ENCODE data around the gene PLPP4.
A peak's percentile ranks its signal among the peaks of the same experiment; 100 is the strongest.
"Not testable (repeated sequence)": the region's sequence is repeated elsewhere in the genome, so short reads cannot be mapped to it uniquely, and the experiment has no call there.

The PLPP4 gene

DNA sequence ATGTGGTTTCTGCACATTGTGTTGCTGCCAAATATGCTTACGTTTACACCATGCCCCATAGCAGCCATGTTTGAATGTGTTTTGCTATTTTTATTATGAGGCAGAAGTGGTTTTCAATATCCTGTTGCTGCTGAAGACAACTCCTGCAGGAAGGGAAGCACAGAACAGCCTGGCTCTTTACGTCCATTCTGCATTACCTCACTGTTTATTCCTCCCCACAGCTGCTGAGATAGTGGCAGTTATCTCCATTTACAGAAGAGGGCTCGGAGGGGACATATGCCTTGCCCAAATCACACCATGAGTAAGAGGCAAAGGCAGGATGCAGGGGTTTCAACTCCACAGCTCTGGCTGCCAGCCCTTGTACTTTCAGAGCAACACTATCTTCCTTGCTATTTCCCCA is 35.3 kb downstream of the PLPP4 start:
- DNase-seq: no peak

DNA sequence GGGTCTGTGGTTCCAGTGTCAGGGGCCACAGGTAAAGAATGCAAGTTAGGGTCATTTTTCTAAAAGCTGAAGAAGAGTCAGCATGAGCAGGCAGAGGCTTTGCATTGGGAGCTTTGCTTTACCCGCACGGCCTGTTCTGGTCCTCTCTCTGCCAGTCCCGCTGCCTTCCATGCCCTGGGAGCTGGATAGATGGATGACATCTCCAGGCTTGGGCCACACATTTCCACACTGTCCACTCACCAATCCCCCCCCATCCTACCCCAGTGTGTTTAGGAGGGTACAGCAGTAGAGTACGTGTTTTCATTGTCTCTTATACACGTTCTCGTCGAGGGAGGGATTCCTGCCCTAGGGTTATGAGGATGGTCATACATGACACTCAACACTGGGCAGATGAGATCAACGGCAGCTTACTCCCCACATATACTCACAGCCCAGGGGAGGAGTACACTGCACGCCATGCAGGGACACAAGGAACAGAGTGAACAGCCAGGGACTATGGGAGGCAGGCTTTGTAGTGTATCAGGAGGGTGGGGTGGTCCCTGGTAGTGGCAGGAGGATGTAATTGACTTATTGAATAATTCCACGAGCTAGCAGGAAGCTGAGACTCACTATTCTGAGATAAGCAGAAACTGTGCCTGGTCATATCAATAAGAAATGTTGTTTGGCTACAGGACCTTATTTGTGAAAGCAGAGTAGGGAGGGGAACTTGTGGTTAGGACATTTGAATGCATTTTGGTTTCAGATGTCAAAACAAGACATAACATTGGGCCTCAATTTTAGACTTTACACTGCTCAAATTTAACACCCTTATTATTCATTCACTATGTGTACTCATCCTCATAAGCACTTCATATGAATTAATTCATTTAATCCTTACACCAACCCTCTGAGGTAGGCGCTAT is 36.6 kb downstream of the PLPP4 start:
- no peak for DNase-seq

DNA sequence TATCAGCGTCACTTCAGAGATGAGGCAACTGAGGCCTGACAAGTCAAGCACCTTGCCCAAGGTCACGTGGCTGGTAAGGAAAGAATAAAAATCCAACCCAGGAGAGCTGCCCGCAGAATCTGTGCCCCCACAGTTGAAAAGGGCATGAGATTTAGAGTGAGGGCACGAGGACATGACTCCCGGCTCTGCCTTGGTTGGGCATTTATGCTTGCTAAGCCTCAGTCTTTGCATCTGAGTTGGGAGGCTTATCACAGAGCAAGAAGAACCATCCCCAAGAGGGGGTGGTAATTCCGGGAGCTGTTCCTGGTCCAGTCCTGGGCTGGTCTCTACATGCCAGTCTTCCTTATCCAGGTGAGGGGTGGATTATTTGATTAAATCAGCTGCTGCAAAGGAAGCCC is 37.3 kb downstream of the PLPP4 start:
- DNase-seq: no peak

DNA sequence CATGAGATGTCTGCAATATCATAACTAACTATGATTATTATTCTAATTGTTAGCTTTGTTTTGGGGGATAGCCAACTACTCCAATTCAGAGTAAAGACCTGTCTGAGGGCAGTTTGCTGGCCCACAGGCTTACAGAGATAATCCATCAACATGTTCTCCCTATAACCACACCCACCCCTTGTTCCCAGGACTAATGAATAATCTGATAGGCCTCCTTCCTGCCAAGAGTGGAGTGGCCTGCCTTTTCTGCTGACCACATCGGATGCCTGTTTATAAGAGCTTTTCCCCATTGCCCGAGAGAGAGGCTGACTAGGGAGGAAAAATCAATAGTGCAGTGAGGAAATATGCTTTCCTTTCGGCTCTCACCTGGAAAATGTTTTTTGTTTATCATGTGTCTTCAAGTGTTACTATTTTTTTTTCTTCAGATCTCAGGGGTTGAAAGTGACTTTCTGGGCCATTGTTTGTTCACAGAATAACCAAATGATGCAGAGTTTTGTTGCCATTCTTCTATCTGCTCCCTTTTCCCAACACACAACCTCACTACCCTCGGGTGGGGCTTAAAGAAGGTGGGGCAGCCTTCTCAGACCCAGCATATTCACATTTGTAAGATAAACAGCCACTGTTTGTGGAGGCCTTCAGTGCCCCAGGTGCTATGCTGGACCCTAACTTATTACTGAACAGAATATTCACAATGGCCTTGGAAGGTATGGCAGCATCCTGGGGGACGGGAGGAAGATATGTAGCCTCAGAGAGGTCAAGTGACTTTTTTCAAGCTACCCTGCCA is 38.4 kb downstream of the PLPP4 start:
- DNase-seq: no peak

DNA sequence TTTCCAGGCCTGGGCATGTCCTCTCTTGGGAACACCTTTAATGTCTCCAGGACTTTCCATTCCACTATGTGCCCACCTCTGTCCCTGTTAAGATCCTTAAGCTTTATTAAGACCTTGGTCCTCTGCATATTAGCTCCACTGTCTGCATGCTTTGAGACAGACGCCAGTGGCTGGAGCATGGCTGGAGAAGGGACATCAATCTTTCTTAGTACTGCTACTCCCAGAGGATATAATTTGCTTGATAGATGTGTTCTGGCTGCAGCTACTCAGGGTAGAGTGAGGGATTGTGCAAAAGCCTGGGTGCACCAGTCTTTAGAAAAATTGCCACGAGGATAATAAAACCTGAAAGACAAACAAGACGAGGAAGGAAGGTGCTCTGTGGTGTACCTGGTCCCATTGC is 42.9 kb downstream of the PLPP4 start:
- DNase-seq: no peak

DNA sequence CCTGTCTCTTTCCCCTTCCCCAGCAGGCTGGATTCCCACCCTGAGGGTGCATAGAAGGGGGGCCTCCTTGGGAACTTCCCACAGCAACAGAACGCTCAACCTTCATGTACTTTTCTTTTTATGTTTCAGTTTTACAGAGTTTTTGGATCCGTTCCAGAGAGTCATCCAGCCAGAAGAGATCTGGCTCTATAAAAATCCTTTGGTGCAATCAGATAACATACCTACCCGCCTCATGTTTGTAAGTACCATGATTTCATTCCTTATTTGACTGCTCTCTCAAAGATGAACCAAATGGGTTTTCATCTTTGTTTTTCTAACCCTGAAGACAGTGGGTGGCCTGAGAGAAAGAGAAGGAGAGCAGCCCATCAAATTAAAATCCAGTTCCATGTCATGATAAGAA is 46.7 kb downstream of the PLPP4 start:
- DNase-seq: no peak

DNA sequence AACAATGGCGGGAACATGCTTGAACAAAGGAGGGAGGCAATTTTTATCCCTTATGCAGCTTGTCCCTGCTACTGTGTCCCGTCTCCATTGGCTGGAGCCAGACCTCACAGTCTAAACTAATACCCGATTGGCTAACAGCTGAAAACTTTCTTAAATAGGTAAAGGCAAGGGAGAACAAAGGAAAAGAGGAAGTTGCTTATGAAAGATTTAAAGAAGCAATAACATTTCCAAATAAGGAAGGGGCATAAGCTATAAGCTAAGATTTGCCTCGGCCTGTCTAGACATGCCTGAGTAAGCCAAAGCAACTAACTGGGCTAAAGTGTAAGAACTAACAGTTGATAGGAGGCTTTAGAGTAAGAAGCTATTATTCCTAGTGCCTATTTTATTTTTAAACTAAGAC is 47.2 kb downstream of the PLPP4 start:
- DNase-seq: not testable (repeated sequence)

DNA sequence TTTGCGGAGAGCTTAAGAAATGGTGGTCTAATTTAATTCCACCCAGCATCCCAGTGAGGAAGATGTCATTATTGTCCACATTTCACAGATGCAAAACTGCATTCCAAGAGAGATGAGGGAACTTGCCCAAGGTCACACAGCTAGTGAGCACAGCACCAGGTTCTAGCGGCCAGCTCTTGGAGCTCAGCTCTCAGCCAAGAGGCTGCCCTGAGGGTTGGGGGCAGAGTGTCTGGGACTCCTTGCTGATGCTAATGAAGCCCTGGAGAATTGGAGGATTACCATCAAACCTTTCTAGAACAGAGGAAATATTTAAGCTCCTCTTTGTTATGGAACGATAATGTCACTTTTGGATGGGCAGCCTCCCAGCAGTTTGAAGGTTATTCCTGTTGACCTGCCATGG is 48.0 kb downstream of the PLPP4 start:
- DNase-seq: no peak

DNA sequence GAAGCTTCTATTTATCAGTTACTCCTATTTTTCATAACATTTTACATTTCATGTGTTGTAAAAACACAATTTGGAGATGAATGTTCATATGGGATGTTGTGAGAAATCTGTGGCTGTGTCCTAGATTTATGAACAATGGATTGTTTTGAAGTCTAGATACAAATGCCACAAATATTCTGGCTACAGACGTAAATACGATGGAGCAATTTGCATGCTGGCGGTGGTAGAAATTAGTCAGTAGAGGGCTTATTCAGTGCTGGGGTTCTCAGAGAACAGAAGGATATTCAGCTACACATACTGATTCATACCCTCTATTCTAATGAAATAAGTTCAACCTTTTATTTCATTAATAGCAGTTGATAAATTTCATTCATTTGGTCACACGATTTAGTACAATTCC is 48.8 kb downstream of the PLPP4 start:
- DNase-seq: no peak

DNA sequence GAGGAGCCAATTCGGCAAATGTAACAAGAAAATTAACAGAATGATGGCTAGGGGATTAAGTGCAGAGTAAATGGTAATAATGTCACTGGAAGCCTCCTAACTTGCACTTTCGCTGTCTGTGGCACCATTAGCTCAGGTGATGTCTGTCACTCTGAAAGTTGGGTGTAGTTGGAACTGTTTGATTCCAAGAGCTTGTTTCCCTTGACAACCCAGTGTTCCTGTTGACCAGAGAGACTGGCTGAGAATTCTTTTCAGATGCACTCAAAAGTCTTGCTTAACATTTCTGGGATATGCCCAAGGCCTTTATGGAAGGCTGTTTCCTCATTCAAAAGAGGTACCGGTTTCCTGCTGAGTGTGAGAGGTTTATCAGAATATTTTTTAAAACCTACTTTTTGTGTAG is 49.6 kb downstream of the PLPP4 start:
- no peak for DNase-seq

DNA sequence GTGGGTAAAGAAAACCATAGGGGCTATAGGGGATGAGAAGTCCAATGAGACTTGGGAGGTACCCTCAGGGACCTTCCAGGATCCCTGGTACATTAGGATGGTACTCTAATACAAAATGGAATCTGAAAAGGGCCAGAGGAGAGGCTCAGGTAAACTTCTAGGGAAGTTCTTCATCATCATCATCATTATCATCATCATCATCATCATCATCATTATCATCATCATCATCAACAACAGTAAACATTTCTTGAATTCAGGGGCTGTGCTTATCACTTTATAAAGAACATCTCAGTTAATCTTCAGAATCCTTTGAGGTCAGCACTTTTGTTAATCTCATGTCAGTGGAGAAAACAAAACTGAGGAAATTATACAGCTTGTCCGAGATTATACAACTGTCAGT is 50.1 kb downstream of the PLPP4 start:
- no peak for DNase-seq

DNA sequence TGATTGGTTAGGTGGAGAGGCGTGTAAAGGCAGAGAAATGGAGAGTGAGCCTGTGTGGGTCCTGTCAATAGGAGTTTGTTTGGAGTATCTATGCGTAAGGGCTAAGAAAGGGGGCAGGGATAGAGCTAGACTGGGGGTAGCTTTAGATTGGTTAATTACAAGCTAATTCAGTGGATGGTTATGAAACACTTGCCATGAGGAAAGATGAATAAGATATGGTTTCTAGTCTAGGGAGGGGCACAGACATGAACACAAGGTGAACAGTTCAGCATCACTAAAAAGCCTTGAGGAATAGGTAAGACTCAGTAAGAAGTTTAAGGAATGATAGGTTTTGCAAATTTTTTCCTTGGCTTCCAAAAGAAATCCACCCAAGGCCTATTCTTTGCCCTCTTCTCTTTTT is 50.6 kb downstream of the PLPP4 start:
- DNase-seq: no peak

DNA sequence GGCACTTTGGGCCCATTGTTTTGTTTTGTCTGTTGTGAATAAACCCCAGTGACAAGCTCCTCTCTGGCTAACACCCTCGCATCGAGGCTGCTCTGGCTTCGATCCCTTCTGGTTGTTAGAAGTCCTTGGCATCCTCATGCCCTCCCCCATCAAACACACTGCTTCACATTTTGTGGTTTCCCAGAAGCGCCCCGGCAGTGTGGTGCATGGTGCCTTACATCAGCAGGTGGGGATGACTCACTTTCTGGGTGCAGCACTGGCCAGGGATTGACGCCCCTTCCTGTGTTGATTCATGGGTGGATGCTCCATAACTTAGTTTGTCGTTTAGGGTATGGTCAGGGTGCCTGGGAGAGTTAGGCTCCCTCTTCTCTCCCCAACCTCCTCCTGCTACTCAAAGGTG is 51.4 kb downstream of the PLPP4 start:
- DNase-seq: no peak

DNA sequence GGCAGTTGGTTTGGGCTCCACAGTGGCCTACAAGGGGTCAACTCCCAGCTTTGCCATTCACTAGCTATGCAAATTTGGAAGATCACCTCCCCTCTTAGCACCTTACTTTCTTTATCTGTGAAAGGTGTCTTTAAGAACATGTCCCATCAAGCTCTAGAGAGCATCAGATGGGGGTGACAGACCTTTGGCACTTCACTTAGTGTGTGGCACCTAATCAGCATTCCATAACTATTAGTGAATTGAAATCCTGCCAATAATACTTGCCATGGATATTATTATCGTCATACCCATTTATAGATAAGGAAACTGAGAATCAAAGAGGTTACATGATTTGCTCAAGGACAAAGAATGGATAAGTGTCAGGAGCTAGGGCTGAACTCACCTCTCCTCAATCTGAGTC is 51.9 kb downstream of the PLPP4 start:
- no peak for DNase-seq

DNA sequence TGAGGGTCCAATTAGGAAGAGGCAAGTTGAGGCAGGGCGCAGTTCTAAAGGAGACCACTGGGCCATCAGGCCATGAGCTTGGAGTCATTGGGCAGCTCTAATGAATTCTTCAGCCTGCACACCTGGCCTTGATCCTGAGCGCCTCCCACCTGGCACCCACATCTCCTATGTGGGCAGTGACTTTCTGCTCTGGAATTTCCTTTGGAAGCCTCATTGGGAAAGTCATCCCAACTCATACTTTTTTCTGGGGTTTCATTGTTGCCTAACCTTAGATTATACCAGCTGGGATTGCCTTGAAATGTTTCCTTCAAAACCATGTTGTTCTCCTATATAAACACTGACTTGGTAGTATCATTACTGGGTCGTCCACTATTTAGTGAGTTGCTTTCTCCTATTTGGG is 54.1 kb downstream of the PLPP4 start:
- no peak for DNase-seq

DNA sequence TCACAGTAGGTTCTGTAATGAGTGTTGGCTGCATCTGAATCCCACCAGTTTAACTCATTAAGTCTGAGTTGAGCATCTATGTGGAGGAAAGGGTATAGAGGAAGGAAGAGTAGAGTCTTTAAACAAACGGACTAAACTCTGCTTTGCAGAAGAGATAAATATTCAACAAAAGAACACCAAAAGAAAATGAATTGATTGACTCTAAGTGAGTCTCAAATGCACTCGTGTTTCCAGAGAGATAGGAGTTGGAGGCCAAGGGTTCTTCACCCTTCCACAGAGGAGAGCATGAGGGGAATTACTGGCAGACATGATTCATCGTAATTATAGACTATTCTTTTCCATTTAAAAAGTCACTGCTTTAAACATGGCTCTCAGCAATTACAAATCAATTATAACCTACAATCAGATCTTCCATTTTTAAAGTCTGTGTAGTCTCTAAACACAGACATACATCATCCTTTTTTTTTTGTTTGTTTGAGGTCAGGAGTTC is 56.3 kb downstream of the PLPP4 start:
- DNase-seq: no peak

DNA sequence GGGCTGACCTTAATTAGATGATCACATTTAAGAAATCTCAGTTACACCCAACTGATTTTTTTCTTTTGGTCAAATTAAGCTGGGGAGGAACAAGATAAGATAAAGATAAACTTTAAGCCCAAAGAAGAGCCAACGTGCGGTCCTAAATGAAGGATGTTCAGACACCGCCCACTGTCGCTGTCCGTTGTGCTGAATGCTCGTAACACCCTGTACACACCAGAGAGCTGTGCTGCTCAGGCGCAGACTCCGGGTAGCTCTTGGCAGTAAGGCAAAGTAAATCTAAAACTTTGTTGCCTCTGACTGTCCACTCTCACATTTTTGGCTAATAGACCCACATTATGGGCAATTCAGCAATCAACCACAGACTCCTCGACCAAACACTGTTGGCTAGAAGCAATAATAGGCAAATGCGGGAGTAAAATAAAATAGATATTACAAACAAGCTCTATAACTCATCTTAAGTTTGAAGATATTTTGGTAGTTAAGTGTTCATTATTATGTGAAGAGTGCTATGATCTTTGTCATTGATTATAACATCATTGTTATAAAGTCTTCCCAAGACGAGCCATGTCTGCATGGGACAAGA is 57.1 kb downstream of the PLPP4 start:
- DNase-seq: peak; percentile 3

DNA sequence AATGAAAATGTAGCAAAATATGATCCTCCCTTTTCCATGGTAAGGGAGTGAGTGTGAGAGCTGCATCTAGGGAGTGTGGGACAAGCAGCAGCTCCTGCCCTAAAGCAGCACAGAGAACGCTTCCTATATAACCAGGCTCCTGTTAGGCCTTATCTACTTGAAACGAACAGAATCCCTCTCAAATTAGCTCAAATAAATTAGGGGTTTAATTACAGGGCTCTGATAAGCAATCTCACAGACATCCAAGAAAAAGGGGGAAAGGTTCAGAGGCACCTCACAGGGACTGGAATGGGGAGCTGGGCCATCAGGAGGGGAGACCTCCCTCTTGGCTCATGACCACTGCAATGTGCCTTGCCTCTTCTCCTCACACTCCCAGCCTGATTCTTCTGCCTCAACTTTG is 57.9 kb downstream of the PLPP4 start:
- DNase-seq: no peak

DNA sequence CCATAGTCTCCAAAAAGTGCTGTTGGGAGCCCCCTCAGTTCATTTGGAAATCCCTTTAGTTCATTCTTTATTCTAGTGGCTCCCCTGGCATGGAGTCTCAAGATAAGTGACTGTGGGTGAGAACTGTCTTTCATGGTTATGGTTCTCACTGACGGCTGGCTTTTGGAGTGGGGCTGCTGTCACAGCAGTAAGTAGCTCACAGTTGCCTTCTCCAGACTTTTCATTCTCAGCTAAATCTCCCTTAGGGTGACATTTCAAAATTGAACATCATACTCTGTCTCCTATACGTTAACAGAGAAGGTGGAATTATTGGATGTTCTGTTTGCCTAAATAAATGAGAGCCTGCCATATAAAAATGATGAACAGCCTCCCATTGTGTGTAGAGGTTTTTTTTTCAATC is 58.7 kb downstream of the PLPP4 start:
- DNase-seq: no peak

DNA sequence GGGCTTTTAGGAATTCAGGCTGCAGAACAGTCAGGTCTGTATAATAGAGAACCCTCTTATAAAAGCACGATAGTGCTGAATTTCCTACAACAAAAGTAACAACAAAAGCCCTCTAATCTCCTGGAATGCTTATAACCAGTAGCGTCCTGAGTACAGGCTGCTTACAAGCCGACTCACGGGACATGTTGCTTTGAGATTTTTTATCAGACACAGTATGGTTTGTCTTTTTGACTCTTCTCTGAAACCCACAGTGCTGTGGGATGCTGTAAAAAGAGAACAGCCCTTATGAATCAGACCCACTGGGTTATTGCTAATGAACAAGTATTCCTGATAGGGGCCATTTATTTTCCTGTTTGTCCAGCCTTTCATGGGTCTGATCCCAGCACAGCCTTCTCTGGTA is 59.4 kb downstream of the PLPP4 start:
- DNase-seq: no peak

DNA sequence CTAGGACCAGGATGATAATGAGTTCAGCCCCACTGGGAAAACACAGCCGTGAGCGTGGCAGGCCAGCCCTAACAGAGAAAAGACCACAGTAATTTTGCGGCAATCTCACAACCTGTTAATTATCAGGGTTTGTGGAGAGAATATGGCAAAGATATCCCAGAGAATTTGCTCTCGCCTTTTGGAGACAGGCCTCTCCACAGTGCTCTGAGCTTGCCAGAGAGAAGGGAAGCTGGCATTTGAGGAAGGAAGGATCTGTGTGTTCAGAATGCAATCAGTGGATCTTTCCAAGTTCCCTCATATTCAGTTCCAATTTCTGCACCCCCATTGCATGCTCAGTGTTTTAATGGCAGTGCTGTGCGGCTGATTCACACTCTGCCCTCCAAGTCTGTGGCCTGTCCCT is 60.2 kb downstream of the PLPP4 start:
- no peak for DNase-seq

DNA sequence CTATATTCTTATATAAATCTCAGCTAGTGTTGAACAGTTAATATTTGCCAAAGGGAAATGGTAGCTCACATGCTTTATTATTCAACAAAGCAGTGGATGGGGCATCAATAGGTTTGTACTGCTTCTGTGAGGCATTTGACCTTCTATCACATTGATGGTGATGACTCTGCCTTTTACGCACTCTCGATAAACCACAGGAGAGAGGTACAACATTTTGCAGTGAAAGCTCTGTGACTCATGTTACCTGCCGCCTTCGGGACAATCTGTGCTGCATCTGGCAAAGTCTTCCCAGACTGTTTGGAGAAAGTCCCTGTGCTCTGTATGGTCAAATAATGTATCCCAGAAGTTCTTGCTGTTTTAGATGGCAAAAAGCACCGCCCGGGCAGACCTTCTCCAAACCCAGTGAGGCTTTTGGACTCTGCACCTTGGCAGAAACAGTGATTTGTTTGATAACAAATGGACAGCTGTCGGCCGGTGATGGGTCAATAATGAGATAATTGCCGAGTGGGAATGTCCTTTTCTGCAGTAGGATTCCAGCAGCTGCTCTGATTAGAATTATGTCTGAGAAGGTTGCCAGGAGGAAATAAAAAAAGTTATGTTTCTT is 61.0 kb downstream of the PLPP4 start:
- no peak for DNase-seq

DNA sequence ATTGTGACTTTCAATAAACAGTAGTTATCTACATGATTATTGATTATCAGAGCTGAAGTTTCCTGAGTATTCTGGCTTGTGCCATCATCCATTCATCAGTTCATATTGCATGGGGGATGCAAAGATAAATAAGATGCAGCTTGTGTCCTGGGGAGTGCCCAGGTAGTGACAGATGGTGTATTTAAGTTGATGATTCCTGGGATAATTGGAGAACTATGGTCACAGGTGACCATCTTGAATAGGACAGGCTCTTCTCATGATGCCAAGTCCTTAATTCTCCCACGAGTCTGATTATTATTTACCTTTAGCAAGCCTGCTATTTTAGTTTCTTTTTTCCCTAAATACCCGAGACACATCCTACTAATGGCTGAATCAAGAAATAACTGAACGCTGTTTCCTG is 64.9 kb downstream of the PLPP4 start:
- DNase-seq: no peak
